HUES64 (cell line): Measurements from ENCODE around the gene CTNNAL1.

ENCODE experiments used
- H3K27ac ChIP-seq: 2 replicates; pipeline ENCODE4 v1.7.0; 2013; ENCODE audit warnings: low read depth, low read length, inconsistent platforms
- H3K27me3 ChIP-seq: 2 replicates; pipeline ENCODE4 v1.6.1; 2013; ENCODE audit warnings: mild to moderate bottlenecking, low read length; ENCODE audit not compliant: insufficient read depth
- H3K36me3 ChIP-seq: 2 replicates; pipeline ENCODE4 v1.6.1; 2013; ENCODE audit warnings: mild to moderate bottlenecking, low read length; ENCODE audit not compliant: insufficient read depth
- H3K4me1 ChIP-seq: 2 replicates; pipeline ENCODE4 v1.6.1; 2013; ENCODE audit warnings: mild to moderate bottlenecking, low read length, moderate library complexity; ENCODE audit not compliant: insufficient read depth
- H3K4me3 ChIP-seq: 2 replicates; pipeline ENCODE4 v1.5.1; 2013; ENCODE audit warnings: mild to moderate bottlenecking, low read length, moderate library complexity
- H3K9ac ChIP-seq: 2 replicates; pipeline ENCODE4 v1.6.1; 2013; ENCODE audit warnings: mild to moderate bottlenecking, low read depth, low read length
- H3K9me3 ChIP-seq: 2 replicates; pipeline ENCODE4 v1.6.1; 2013; ENCODE audit warnings: low read depth, low read length; ENCODE audit not compliant: insufficient read depth
- WGBS: fragments of 150-250, 120-280 bp; methylation state at CpG from one replicate; pipeline ENCODE4 v1.1.7; 2013; ENCODE audit warnings: missing lambda C conversion rate; 5-methylcytosine and 5-hydroxymethylcytosine counted together

Gene CTNNAL1

DNA sequence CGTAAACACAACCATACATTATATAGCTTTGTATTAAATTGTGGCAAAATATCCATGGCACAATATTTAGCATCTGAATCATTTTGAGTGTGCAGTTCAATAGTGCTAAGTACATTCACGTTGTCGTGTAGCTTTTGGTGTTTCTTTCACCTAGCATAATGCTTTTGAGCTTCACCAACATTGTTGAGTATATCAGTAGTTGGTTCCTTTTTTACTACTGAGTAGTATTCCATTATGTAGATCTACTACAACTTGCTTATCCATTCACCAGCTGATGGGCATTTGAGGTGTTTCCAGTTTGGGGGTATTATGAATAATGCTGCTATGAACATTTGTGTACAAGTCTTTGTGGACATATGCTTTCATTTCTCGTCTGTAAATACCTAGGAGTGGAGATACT lies 27.3 kb upstream of the CTNNAL1 start:
- no peaks in the 10 kb centered on the region for H3K4me1 ChIP-seq
- WGBS = 96% methylated on average over 4 of the region's 4 CpGs
- H3K27me3 ChIP-seq = no peaks in the 10 kb centered on the region
- H3K27ac ChIP-seq = no peak overlapping the region
- no peaks in the 10 kb centered on the region for H3K9me3 ChIP-seq
- H3K4me3 ChIP-seq = no peak overlapping the region
- peaks cover 91% of the 10 kb centered on the region for H3K36me3 ChIP-seq
- no peak overlapping the region for H3K9ac ChIP-seq

GRCh38 chr9:109039539-109039938 lies 26.2 kb upstream of the CTNNAL1 start:
- Histone ChIP-seq H3K9ac (no peak overlapping the region), H3K4me3 (no peak overlapping the region), H3K9me3 (no peaks in the 10 kb centered on the region), H3K4me1 (no peaks in the 10 kb centered on the region), H3K27me3 (no peaks in the 10 kb centered on the region), H3K36me3 (peaks cover 89% of the 10 kb centered on the region), H3K27ac (no peak overlapping the region)
- 94% methylated on average over 4 of the region's 4 CpGs for WGBS

DNA sequence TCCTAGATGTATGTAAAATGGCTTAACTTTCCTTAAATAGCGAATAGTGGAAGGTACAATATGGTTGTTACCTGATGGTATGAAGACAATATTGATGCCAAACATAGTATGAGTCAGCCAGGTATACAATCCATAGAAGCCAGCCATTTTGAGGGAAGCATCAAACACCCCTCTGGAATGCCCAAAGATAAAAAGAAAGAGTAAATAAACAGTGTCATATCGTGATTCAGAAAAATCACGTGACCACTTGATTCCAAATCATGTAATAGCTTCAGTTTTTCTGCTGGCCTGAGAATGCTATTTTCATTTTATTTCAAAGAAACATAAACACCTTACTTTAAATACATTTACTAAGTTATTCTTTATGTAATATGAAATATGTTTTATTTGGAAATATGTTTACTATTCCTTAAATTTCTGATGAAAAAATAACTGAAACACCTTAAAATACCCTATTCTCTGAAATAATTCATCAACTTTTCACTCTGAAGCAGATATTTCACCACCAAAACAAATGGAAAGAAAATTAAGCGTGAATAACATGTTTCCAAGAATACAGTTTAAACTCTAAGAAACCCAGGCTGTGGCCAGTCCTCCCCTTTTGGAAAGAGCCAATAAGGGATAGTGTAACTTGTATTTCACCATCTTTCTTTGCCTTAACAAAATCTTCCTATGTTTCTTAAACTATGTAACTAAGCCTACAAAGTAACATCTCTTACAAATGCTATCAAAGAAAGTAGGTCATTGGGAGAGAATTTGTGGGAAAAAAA lies 24.8 kb upstream of the CTNNAL1 start:
- 93% methylated on average over 4 of the region's 4 CpGs for WGBS
- no peak overlapping the region for H3K4me3 ChIP-seq
- no peaks in the 10 kb centered on the region for H3K9me3 ChIP-seq
- H3K4me1 ChIP-seq = no peaks in the 10 kb centered on the region
- no peaks in the 10 kb centered on the region for H3K27me3 ChIP-seq
- peaks cover 89% of the 10 kb centered on the region for H3K36me3 ChIP-seq
- H3K9ac ChIP-seq = no peak overlapping the region
- no peak overlapping the region for H3K27ac ChIP-seq

- 90% methylated on average over 6 of the region's 6 CpGs for WGBS
- Histone ChIP-seq H3K9me3 (no peaks in the 10 kb centered on the region), H3K4me3 (no peak overlapping the region), H3K27me3 (no peaks in the 10 kb centered on the region), H3K27ac (no peak overlapping the region), H3K4me1 (no peaks in the 10 kb centered on the region), H3K36me3 (peaks cover 89% of the 10 kb centered on the region), H3K9ac (no peak overlapping the region)
Observed at GRCh38 chr9:109036744-109037680, 23.7 kb upstream of the CTNNAL1 start.

DNA sequence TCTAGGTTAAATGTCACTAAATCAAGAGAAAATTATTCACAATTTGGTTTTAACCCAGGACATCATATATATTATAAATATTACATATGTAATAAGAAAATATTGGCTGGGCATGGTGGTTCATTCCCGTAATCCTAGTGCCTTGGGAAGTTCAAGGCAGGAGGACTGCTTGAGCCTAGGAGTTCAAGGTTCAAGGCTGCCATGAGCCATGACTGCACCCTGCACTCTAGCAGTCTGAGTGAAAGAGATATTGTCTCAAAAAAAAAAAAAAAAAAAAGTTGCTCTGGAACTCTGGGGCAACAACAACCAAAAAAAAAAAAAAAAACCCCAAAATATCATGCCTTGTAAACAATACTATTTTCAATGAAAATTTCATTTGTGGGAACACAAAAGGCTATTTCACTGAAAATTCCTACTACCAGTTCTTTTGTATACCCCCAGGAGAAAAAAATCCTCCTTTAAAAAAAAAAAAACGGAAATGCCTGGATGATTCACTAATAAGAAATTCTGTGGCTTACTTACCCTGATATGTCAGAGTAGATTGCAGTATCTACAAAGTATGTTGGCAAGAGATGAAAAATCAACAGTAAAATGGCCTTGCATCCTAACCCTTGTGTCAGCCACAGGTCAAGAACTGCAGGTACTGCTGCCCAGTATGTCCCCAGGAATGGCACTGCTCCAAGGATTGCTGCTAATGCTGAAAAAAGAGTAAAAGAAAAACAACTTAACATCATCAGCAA lies 22.6 kb upstream of the CTNNAL1 start:
- no peak overlapping the region for H3K27ac ChIP-seq
- H3K4me1 ChIP-seq = no peaks in the 10 kb centered on the region
- WGBS = 99% methylated on average over 2 of the region's 2 CpGs
- no peak overlapping the region for H3K9ac ChIP-seq
- no peaks in the 10 kb centered on the region for H3K27me3 ChIP-seq
- H3K9me3 ChIP-seq = no peaks in the 10 kb centered on the region
- H3K4me3 ChIP-seq = no peak overlapping the region
- peaks cover 91% of the 10 kb centered on the region for H3K36me3 ChIP-seq

DNA sequence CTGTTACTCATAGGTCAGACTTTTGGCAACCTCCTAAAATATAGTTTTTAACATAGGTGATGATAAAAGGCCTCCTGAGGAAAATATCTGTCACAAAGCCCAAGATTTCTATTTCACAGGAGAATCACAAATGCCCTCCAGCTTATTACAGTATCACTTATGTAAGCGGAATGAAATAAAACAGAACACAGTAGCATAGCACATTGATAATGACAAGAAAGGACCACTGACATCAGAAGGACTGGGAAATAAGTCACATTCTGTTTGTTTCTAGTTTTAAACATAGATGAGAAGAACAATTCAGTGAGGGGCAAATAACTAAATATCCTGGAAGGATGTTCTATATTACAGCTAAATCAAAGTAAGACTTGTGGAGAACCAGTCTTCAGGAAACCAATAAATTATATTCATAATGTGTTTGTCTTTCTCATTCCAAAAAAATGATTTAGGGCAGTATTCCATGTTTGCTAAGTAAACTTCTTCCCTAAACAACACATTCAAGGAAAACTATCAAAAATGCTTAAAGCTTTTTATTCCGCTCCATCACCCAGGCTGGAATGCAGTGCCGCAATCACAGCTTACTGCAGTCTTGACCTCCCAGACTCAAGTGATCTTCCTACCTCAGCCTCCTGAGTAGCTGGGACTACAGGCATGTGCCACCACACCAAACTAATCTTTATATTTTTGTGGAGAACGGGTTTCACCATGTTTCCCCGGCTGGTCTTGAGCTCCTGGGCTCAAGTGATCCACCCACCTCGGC lies 20.8 kb upstream of the CTNNAL1 start:
- Histone ChIP-seq H3K4me1 (no peaks in the 10 kb centered on the region), H3K27ac (no peak overlapping the region), H3K9me3 (no peaks in the 10 kb centered on the region), H3K36me3 (peaks cover 86% of the 10 kb centered on the region), H3K9ac (no peak overlapping the region), H3K27me3 (no peaks in the 10 kb centered on the region), H3K4me3 (no peak overlapping the region)
- WGBS = 96% methylated on average over 6 of the region's 6 CpGs

- Histone ChIP-seq H3K9me3 (no peaks in the 10 kb centered on the region), H3K4me1 (no peaks in the 10 kb centered on the region), H3K27me3 (no peaks in the 10 kb centered on the region), H3K27ac (no peak overlapping the region), H3K36me3 (peaks cover 64% of the 10 kb centered on the region), H3K9ac (no peak overlapping the region), H3K4me3 (no peak overlapping the region)
- 92% methylated on average over 3 of the region's 3 CpGs for WGBS
Observed at GRCh38 chr9:109031241-109031640, 17.9 kb upstream of the CTNNAL1 start.

DNA sequence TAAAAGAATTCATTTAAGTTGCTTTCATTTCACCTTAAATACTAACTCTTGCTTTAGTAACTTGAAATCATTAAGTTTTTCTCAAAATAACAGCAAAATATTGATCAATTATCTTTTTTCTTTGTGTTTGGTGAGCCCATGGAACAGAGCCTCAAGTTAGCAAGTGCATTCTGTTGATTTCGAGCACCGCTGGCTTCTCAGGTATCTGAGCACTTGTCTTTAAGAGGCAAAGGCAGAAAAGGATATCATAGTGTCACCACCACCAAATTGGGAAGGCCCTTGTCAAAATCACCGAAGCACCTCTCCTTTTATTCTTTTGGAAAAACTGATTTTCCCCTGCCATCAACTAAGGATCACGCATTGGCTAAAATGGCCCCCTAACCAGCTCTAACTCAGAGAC lies 17.1 kb upstream of the CTNNAL1 start:
- Histone ChIP-seq H3K4me3 (no peak overlapping the region), H3K9ac (no peak overlapping the region), H3K27ac (no peak overlapping the region), H3K27me3 (no peaks in the 10 kb centered on the region), H3K4me1 (no peaks in the 10 kb centered on the region), H3K9me3 (no peaks in the 10 kb centered on the region), H3K36me3 (peaks cover 56% of the 10 kb centered on the region)
- WGBS = 93% methylated on average over 4 of the region's 4 CpGs

DNA sequence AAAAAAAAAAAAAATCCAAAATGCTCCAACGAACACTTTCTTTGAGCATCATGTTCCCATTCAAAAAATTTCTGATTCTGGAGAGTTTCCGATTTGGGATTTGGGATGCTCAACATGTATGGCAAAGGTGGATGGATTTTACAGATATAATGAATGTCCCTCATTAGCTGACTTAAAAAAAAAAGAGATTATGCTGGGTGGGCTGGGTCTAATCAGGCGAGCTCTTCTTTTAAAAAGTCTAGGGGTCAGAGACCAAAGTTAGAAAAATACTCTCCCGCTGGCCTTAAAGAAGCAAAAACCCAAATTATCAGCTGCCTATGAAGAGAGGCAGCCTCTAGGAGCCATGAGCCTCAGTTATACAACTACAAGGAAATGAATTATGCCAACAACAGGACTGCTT lies 15.2 kb upstream of the CTNNAL1 start:
- WGBS = 98% methylated on average over 4 of the region's 4 CpGs
- Histone ChIP-seq H3K9ac (no peak overlapping the region), H3K36me3 (peaks cover 38% of the 10 kb centered on the region), H3K4me1 (no peaks in the 10 kb centered on the region), H3K4me3 (no peak overlapping the region), H3K9me3 (no peaks in the 10 kb centered on the region), H3K27me3 (no peaks in the 10 kb centered on the region), H3K27ac (no peak overlapping the region)

DNA sequence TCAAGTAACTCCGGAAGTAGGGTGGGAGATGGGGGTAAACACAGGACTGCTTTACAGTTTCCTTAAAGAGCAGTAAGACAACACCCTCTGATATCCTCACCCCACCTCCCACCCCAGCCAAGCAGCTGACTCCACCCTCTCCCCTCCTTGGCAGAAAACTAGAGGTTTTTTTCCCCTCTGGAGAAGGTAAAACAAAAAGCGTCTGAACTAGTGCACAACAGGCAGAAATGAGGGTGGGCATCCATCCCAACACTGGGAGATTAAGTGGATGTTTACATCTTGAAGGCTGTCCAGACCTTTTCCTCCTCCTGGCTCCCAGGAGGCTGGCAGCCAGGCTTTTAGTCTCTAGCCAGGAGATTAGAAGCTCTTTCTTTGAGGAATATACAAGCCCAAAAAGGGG lies 13.9 kb upstream of the CTNNAL1 start:
- no peaks in the 10 kb centered on the region for H3K9me3 ChIP-seq
- no peak overlapping the region for H3K9ac ChIP-seq
- no peak overlapping the region for H3K4me3 ChIP-seq
- 92% methylated on average over 2 of the region's 2 CpGs for WGBS
- H3K4me1 ChIP-seq = no peaks in the 10 kb centered on the region
- no peak overlapping the region for H3K27ac ChIP-seq
- peaks cover 27% of the 10 kb centered on the region for H3K36me3 ChIP-seq
- H3K27me3 ChIP-seq = no peaks in the 10 kb centered on the region
